ENCODE data around the gene EPHB1.

DNA sequence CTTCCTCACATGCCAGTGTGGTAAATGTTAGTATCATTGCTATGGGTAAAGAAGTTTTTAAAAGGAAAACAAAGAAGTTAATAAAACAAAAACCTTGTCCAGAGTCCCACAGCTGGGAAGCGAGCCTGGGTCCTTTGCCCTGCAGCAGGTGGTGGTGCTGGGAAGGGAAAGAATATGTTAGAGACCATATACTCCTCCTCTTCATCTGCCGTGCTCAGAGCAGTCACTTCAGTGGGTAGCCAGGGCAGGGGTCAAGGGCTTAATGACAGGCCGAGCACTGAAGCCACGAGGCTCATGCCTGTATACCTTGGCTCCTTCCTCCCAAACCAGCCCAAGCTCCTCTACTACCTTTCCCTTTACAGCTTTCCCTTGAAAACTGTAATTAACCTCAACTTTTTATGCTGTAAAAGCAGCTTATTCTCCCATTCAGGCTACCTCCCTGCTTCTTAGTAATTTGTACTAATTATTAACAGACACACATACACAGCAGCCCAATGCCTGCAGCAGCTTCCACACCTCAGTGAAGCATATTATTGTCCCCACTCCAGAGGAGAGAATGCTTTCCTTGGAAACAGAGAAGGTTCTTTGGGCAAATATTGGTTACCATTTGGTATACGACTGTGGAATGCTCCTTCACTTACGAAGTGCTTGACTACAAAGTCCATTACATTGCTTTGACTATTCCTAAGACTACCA lies 362.1 kb downstream of the EPHB1 start:
- TF ChIP-seq, protein P1, sequence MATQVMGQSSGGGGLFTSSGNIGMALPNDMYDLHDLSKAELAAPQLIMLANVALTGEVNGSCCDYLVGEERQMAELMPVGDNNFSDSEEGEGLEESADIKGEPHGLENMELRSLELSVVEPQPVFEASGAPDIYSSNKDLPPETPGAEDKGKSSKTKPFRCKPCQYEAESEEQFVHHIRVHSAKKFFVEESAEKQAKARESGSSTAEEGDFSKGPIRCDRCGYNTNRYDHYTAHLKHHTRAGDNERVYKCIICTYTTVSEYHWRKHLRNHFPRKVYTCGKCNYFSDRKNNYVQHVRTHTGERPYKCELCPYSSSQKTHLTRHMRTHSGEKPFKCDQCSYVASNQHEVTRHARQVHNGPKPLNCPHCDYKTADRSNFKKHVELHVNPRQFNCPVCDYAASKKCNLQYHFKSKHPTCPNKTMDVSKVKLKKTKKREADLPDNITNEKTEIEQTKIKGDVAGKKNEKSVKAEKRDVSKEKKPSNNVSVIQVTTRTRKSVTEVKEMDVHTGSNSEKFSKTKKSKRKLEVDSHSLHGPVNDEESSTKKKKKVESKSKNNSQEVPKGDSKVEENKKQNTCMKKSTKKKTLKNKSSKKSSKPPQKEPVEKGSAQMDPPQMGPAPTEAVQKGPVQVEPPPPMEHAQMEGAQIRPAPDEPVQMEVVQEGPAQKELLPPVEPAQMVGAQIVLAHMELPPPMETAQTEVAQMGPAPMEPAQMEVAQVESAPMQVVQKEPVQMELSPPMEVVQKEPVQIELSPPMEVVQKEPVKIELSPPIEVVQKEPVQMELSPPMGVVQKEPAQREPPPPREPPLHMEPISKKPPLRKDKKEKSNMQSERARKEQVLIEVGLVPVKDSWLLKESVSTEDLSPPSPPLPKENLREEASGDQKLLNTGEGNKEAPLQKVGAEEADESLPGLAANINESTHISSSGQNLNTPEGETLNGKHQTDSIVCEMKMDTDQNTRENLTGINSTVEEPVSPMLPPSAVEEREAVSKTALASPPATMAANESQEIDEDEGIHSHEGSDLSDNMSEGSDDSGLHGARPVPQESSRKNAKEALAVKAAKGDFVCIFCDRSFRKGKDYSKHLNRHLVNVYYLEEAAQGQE (IDR thresholded peaks at IDR 0.05; ENCODE audit: insufficient read depth in 1 of 2, low read depth in 2 of 2, low read length in 2 of 2) = no peak
- no peak for TF ChIP-seq TAF1 (IDR thresholded peaks at IDR 0.05; ENCODE audit: borderline replicate concordance, insufficient read depth, low read length)
- no peak for TF ChIP-seq POLR2AphosphoS5 (IDR thresholded peaks at IDR 0.05; ENCODE audit: low read depth, low read length)

All from PFSK-1 (cell line).